ENCODE measurements around the gene LMNTD2. TPM values are rescaled to one million over a fixed set of nuclear protein-coding genes. Genes with fewer than 3 reads are reported as not detected.
A peak's percentile ranks its signal among the peaks of the same experiment; 100 is the strongest.

The LMNTD2 gene
- total RNA-seq, 1 experiment from 2014 or later = 4.0 TPM

DNA sequence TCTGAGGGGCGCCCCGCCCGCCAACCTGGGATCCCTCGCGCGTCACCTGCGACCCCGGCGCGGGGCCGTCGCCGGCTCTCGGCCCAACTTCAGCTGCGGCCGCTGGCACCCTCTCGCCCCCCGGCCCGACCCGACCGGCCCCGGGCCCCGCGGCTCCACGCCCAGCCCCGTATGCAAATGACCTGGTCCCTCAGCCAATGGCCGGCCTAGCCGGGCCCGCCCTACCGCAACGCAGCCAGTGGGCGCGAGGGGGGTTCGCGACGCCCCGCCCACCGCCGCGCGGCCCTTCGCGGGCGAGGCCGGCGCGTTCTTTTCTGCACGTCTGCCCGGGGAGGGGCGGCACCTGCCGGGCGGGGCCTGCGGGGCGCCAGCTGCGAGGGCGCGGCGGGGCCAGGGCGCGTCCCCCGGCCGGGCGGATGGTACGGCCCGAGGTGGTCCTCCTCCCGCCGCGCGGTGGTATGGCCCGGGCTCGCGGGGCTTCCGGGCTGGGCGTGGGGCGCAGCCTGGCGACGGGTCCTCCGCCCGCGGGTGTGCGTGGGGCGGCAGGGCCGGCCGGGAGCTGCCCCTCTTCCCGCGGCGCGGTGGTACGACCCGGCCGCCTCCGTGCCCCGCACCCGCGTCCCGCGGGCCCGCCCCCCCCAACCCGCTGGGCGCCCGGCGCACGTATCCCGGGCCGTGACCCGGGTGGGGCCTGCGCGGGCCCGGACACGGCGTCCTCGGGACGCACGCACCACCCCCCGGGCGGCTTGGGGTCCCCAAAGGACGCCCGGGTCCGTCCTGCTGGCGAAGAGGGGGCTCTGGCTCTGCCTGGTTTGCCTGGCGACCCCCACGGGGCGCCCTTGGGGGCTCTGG, 8.0 kb upstream of the LMNTD2 start (continued):
- TF ChIP-seq FOXJ3 (CRISPR knock-in tag; IDR thresholded peaks at IDR 0.05; ENCODE audit: borderline replicate concordance) (no peak), AFF4 (CRISPR knock-in tag; IDR thresholded peaks at IDR 0.05; ENCODE audit: borderline replicate concordance) (no peak), TCF7 (CRISPR knock-in tag; IDR thresholded peaks at IDR 0.05; ENCODE audit: low read depth) (no peak), CTCF (IDR thresholded peaks at IDR 0.05) (no peak), NFYB (CRISPR knock-in tag; conservative IDR thresholded peaks at IDR 0.05; ENCODE audit: low read depth) (peak; percentile 87), ZMAT4 (CRISPR knock-in tag; IDR thresholded peaks at IDR 0.05) (no peak), ZNF423 (CRISPR knock-in tag; IDR thresholded peaks at IDR 0.05) (peak; percentile 98), CBFB (CRISPR knock-in tag; IDR thresholded peaks at IDR 0.05; ENCODE audit: low read depth) (0 out of 2 replicates have a peak, but pooled peaks have one; percentile 33), NR1H2 (CRISPR knock-in tag; IDR thresholded peaks at IDR 0.05) (no peak), NR3C1 (CRISPR knock-in tag; conservative IDR thresholded peaks at IDR 0.05; ENCODE audit: low read depth) (0 out of 2 replicates have a peak, but pooled peaks have one; percentile 33), CREM (CRISPR knock-in tag; IDR thresholded peaks at IDR 0.05) (peak; percentile 55; the same call in 1 of the 2 replicates), SP1 (CRISPR knock-in tag; conservative IDR thresholded peaks at IDR 0.05) (peak; percentile 94), E2F4 (CRISPR knock-in tag; IDR thresholded peaks at IDR 0.05; ENCODE audit: borderline replicate concordance, low read depth) (no peak)
- TF ChIP-seq, protein P1, sequence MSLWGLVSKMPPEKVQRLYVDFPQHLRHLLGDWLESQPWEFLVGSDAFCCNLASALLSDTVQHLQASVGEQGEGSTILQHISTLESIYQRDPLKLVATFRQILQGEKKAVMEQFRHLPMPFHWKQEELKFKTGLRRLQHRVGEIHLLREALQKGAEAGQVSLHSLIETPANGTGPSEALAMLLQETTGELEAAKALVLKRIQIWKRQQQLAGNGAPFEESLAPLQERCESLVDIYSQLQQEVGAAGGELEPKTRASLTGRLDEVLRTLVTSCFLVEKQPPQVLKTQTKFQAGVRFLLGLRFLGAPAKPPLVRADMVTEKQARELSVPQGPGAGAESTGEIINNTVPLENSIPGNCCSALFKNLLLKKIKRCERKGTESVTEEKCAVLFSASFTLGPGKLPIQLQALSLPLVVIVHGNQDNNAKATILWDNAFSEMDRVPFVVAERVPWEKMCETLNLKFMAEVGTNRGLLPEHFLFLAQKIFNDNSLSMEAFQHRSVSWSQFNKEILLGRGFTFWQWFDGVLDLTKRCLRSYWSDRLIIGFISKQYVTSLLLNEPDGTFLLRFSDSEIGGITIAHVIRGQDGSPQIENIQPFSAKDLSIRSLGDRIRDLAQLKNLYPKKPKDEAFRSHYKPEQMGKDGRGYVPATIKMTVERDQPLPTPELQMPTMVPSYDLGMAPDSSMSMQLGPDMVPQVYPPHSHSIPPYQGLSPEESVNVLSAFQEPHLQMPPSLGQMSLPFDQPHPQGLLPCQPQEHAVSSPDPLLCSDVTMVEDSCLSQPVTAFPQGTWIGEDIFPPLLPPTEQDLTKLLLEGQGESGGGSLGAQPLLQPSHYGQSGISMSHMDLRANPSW (CRISPR knock-in tag; conservative IDR thresholded peaks at IDR 0.05; ENCODE audit: low read depth) = 0 out of 2 replicates have a peak, but pooled peaks have one; percentile 76
- TF ChIP-seq, protein P2, sequence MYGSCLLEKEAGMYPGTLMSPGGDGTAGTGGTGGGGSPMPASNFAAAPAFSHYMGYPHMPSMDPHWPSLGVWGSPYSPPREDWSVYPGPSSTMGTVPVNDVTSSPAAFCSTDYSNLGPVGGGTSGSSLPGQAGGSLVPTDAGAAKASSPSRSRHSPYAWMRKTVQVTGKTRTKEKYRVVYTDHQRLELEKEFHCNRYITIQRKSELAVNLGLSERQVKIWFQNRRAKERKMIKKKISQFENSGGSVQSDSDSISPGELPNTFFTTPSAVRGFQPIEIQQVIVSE (CRISPR knock-in tag; IDR thresholded peaks at IDR 0.05; ENCODE audit: borderline replicate concordance) = no peak

All from WTC11 (cell line).